Lung (tissue), 12 donors: ENCODE results near the gene FAIM2. TPM values are rescaled to one million over a fixed set of nuclear protein-coding genes. Genes with fewer than 3 reads are reported as not detected.
"Not testable (repeated sequence)": the region's sequence is repeated elsewhere in the genome, so short reads cannot be mapped to it uniquely, and the experiment has no call there.

Experiments
- ATAC-seq: fragments of 200-7000 bp; cut with Tn5 transposase; one replicate; pipeline ENCODE4 v1.9.1; 2020; ENCODE audit warnings: moderate number of reproducible peaks; ENCODE audit not compliant: insufficient read depth, low FRiP score
- DNase-seq, 3 donors: peaks; one replicate each; pipeline ENCODE4 v3.0.0-alpha.2; 2013 to 2017
- H3K27ac ChIP-seq, 2 donors: one replicate each; pipeline ENCODE4 v1.5.1; 2013; ENCODE audit warnings: mild to moderate bottlenecking in 2 of 2, moderate library complexity in 2 of 2, control low read depth in 1 of 2, inconsistent platforms in 1 of 2, low read depth in 1 of 2, low read length in 1 of 2
- H3K27me3 ChIP-seq, 3 donors: one replicate each; pipeline ENCODE4 v1.5.1; 2013; ENCODE audit warnings: low read length in 2 of 3; ENCODE audit not compliant: control insufficient read depth in 3 of 3, insufficient read depth in 3 of 3
- H3K36me3 ChIP-seq, 4 donors: one replicate each; pipeline ENCODE4 v1.5.1; 2013; ENCODE audit warnings: low read length in 4 of 4, mild to moderate bottlenecking in 1 of 4, moderate library complexity in 1 of 4; ENCODE audit not compliant: control insufficient read depth in 4 of 4, insufficient read depth in 4 of 4
- H3K4me1 ChIP-seq, 5 donors: one replicate each; pipeline ENCODE4 v1.5.1; 2013; ENCODE audit warnings: low read length in 5 of 5, mild to moderate bottlenecking in 2 of 5, moderate library complexity in 1 of 5; ENCODE audit not compliant: control insufficient read depth in 5 of 5, insufficient read depth in 5 of 5
- H3K4me3 ChIP-seq: one replicate; pipeline ENCODE4 v1.5.1; 2013; ENCODE audit warnings: mild to moderate bottlenecking, control low read depth, moderate library complexity
- H3K9ac ChIP-seq, 2 donors: one replicate each; pipeline ENCODE4 v1.5.1; 2013; ENCODE audit warnings: low read length in 2 of 2, control low read depth in 1 of 2; ENCODE audit not compliant: insufficient read depth in 1 of 2
- H3K9me3 ChIP-seq, 4 donors: one replicate each; pipeline ENCODE4 v1.5.1; 2013; ENCODE audit warnings: low read length in 3 of 4, mild to moderate bottlenecking in 1 of 4, moderate library complexity in 1 of 4; ENCODE audit not compliant: control insufficient read depth in 4 of 4, insufficient read depth in 3 of 4
- WGBS, 2 donors: extraction: QIAGEN DNeasy Blood & Tissue Kit; methylation state at CpG; one replicate each; pipeline ENCODE4 v1.1.7; 2013; 5-methylcytosine and 5-hydroxymethylcytosine counted together
- polyA plus RNA-seq, 2 donors: library from polyadenylated mRNA; stranded (reverse); fragments of 200-250 nt; gene quantifications; one replicate each; pipeline ENCODE4 v1.2.1, GENCODE V29; 2013
- total RNA-seq, 2 donors: library from RNA; depleted of rRNA in 1 of 2; stranded (reverse); fragments of >200 nt in 1 of 2; gene quantifications; one replicate each; pipeline ENCODE4 v1.2.1, GENCODE V29; 2014 to 2021
- TF ChIP-seq, protein P1 (sequence below): IDR thresholded peaks from 2 replicates; pipeline ENCODE4 v1.5.1; 2012; ENCODE audit warnings: mild to moderate bottlenecking; ENCODE audit errors: control extremely low read depth, extremely low read depth
- donor health status: control.
- donor health status: control.
- donor health status: Bipolar disorder and iron deficiency.
- donor health status: healthy.
- donor health status: DM: yes; HTN: yes; CAD: no.

FAIM2 gene
- total and polyA plus RNA-seq, 4 donors: 0.46 to 1.4 (median 0.55) TPM

DNA sequence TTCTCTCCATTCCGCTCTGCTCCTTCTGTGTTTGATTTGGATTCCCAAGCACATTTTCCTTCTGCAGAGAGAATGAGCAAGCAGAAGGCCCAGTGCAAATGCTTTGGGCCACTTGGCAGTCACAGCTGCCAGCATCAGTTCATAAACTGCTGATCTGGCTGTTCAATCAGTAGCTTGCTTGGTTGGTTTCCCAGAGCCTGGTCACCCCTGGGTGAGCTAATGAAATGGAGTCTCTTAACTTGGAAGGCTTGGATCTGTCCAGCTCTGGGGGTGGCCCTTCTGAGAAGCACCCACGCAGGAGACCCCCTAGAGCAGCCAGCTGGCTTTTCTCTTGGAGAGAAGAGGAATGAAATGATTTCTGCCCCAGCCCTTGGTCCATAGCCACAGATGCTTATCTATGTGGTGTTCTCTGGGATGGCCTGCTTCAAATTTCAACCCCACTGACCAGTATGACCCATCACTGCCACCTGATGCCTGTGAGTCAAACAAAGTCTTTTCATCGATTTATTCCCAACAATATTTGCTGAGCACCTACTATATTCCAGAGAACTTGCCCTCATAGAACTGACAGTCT is 30.3 kb downstream of the FAIM2 start:
- no peak overlapping the region for H3K4me3 ChIP-seq
- no peaks in the 10 kb centered on the region for H3K27me3 ChIP-seq
- DNase-seq (peak; percentile 48 to 84 (median 74)), ATAC-seq (no peak)
- no peak overlapping the region for H3K9ac ChIP-seq
- 86 to 93% methylated on average over 3 of the region's 3 CpGs for WGBS, 2 donors
- no peak overlapping the region for H3K27ac ChIP-seq
- TF ChIP-seq, protein P1, sequence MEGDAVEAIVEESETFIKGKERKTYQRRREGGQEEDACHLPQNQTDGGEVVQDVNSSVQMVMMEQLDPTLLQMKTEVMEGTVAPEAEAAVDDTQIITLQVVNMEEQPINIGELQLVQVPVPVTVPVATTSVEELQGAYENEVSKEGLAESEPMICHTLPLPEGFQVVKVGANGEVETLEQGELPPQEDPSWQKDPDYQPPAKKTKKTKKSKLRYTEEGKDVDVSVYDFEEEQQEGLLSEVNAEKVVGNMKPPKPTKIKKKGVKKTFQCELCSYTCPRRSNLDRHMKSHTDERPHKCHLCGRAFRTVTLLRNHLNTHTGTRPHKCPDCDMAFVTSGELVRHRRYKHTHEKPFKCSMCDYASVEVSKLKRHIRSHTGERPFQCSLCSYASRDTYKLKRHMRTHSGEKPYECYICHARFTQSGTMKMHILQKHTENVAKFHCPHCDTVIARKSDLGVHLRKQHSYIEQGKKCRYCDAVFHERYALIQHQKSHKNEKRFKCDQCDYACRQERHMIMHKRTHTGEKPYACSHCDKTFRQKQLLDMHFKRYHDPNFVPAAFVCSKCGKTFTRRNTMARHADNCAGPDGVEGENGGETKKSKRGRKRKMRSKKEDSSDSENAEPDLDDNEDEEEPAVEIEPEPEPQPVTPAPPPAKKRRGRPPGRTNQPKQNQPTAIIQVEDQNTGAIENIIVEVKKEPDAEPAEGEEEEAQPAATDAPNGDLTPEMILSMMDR: no peak
- no peaks in the 10 kb centered on the region for H3K9me3 ChIP-seq
- peaks cover 2 to 45% (median 23%) of the 10 kb centered on the region in 5 donors for H3K4me1 ChIP-seq
- no peaks in the 10 kb centered on the region for H3K36me3 ChIP-seq

DNA sequence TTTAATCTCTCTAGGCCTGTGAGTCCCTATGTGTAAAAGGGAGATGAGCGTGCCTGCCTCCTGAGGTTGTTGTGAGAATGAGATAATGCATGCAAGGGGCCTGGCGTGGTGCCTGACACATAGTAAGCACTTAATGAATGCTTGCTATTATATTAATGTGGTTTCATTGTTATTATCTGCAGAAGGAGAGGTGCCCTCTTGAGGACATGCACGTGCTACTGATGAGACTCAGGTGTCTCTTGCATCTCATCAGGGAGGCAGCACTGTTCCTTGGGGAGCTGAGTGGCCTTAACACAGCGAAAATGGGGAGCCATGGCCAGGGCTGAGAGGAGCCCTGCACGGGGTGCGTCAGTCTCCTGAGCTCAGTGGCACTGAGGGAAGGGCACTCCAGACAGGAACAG is 30.9 kb downstream of the FAIM2 start:
- ATAC-seq (no peak), DNase-seq (peak in 2 of 3 donors; percentile 30)
- Histone ChIP-seq H3K9me3 (no peaks in the 10 kb centered on the region), H3K9ac (no peak overlapping the region), H3K27ac (no peak overlapping the region), H3K4me3 (no peak overlapping the region), H3K4me1 (peaks cover 3 to 51% (median 29%) of the 10 kb centered on the region in 5 donors), H3K36me3 (no peaks in the 10 kb centered on the region), H3K27me3 (no peaks in the 10 kb centered on the region)
- WGBS, 2 donors: 79 to 82% methylated on average over 6 of the region's 6 CpGs
- TF ChIP-seq, protein P1: no peak

DNA sequence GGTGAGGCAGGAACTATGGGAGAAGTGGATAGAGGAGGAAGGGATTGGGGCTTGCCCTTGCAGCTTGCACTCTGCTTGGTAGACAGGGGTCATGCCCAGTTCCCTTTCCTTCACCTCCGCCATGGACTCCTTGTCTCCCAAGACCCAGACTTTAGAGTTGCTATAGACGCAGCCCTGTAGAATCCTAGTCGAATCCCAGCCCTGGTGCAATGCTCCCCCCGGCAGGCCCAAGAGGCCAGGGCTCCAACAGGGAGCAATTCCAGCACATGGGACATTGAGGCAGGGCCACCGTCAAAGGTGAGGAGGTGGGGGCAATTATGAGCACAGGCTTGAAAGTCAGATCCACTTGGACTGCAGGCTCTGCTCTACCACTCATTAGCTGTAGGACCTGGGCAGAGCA is 31.3 kb downstream of the FAIM2 start:
- H3K9ac ChIP-seq: no peak overlapping the region
- no peak overlapping the region for H3K4me3 ChIP-seq
- peaks cover 3 to 55% (median 33%) of the 10 kb centered on the region in 5 donors for H3K4me1 ChIP-seq
- TF ChIP-seq, protein P1: no peak
- no peak overlapping the region for H3K27ac ChIP-seq
- DNase-seq: no peak
- no peaks in the 10 kb centered on the region for H3K36me3 ChIP-seq
- H3K27me3 ChIP-seq: no peaks in the 10 kb centered on the region
- 93 to 97% methylated on average over 5 of the region's 5 CpGs for WGBS, 2 donors
- ATAC-seq: no peak
- H3K9me3 ChIP-seq: no peaks in the 10 kb centered on the region

DNA sequence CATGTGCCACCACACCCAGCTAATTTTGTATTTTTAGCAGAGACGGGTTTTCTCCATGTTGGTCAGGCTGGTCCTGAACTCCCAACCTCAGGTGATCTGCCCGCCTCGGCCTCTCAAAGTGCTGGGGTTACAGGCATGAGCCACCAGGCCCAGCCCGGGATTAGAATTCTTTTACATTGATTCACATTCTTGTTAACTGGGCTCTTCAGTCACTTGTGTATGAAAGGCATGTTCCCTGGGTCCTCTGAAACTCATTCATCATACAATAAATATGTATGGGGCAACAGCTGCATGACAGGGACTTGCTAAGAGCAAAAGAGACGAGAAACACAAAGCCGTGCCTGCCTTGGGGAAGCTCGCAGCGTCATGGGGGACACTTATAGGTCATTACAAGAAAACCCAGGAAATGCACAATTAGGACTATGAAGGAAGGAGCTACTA is 31.9 kb downstream of the FAIM2 start:
- not testable (repeated sequence) for H3K27ac ChIP-seq

More for the DNA sequence above, 31.9 kb downstream of the FAIM2 start:
- ATAC-seq, DNase-seq, H3K9me3 ChIP-seq, H3K36me3 ChIP-seq, H3K27me3 ChIP-seq, H3K9ac ChIP-seq, H3K4me3 ChIP-seq: not testable (repeated sequence)
- 84 to 87% methylated on average over 8 of the region's 8 CpGs for WGBS, 2 donors
- peaks cover 3 to 61% (median 38%) of the 10 kb centered on the region in 5 donors for H3K4me1 ChIP-seq
